ENCODE data around the gene PIAS4.
A peak's percentile ranks its signal among the peaks of the same experiment; 100 is the strongest.

PIAS4 gene

DNA sequence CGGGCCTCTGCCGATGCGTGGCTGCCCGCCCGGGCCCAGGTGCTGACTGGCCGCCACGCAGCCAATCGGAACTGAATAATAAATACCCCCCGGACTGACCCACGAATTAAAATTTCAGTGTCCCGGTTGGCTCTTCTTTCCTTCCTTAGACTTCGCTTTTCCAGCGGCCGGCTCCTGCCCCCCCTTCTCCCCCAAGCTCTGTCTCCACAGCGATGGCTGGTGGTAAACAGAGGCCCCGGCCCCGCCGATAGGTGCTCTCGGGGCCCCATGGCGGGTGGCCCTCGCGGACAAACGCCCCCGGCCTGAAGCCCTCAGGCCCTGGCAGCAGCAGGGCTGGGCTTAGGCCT is 56.6 kb downstream of the PIAS4 start:
- H3K9me3 ChIP-seq (ENCODE audit: control insufficient read depth, insufficient read depth, low read length), result no peaks in the 10 kb centered on the region
- H3K27ac ChIP-seq (ENCODE audit: low read depth, low read length), result peak overlapping the region; percentile 67
- H3K4me3 ChIP-seq (ENCODE audit: low read length), result peak overlapping the region; percentile 79
- H3K27me3 ChIP-seq (ENCODE audit: control insufficient read depth, low read length), result no peaks in the 10 kb centered on the region
- H3K36me3 ChIP-seq (ENCODE audit: control insufficient read depth, low read length), result peaks cover 53% of the 10 kb centered on the region
- H3K4me1 ChIP-seq (ENCODE audit: control insufficient read depth, low read length), result peaks cover 55% of the 10 kb centered on the region
- no peaks in the 10 kb centered on the region for H3K9me2 ChIP-seq (replicated peaks; ENCODE audit: control insufficient read depth, low read length)
- peaks cover 43% of the 10 kb centered on the region for H4K20me1 ChIP-seq (ENCODE audit: control insufficient read depth, insufficient read depth, low read depth, low read length)
- H3F3A ChIP-seq (ENCODE audit: control insufficient read depth, insufficient read depth), result peaks cover 7% of the 10 kb centered on the region
- TF ChIP-seq CTCF (IDR thresholded peaks at IDR 0.05; ENCODE audit: low read depth, low read length, poor library complexity, severe bottlenecking) (no peak), EZH2phosphoT487 (IDR thresholded peaks at IDR 0.05; ENCODE audit: borderline replicate concordance, low read length) (no peak)
- H3K79me2 ChIP-seq (ENCODE audit: control insufficient read depth, low read length), result peaks cover 66% of the 10 kb centered on the region
- peak overlapping the region; percentile 67 for H3K4me2 ChIP-seq (ENCODE audit: low read length)

- Histone ChIP-seq H3K9me3 (ENCODE audit: control insufficient read depth, insufficient read depth, low read length) (no peaks in the 10 kb centered on the region), H3K4me2 (ENCODE audit: low read length) (peak overlapping the region; percentile 67), H3K79me2 (ENCODE audit: control insufficient read depth, low read length) (peaks cover 61% of the 10 kb centered on the region), H3K9me2 (replicated peaks; ENCODE audit: control insufficient read depth, low read length) (no peaks in the 10 kb centered on the region), H3K27ac (ENCODE audit: low read depth, low read length) (peak overlapping the region; percentile 67), H4K20me1 (ENCODE audit: control insufficient read depth, insufficient read depth, low read depth, low read length) (peaks cover 43% of the 10 kb centered on the region), H3K36me3 (ENCODE audit: control insufficient read depth, low read length) (peaks cover 53% of the 10 kb centered on the region), H3K4me3 (ENCODE audit: low read length) (peak overlapping the region; percentile 79), H3K27me3 (ENCODE audit: control insufficient read depth, low read length) (no peaks in the 10 kb centered on the region), H3K4me1 (ENCODE audit: control insufficient read depth, low read length) (peaks cover 60% of the 10 kb centered on the region), H3F3A (ENCODE audit: control insufficient read depth, insufficient read depth) (peaks cover 8% of the 10 kb centered on the region)
- TF ChIP-seq EZH2phosphoT487 (IDR thresholded peaks at IDR 0.05; ENCODE audit: borderline replicate concordance, low read length) (no peak), CTCF (IDR thresholded peaks at IDR 0.05; ENCODE audit: low read depth, low read length, poor library complexity, severe bottlenecking) (no peak)
These were observed 57.1 kb downstream of the PIAS4 start for GRCh38 chr19:4064496-4065260.

GRCh38 chr19:4065430-4066175 is 58.1 kb downstream of the PIAS4 start:
- Histone ChIP-seq H3K27me3 (ENCODE audit: control insufficient read depth, low read length) (no peaks in the 10 kb centered on the region), H3K9me3 (ENCODE audit: control insufficient read depth, insufficient read depth, low read length) (no peaks in the 10 kb centered on the region), H4K20me1 (ENCODE audit: control insufficient read depth, insufficient read depth, low read depth, low read length) (peaks cover 37% of the 10 kb centered on the region), H3K4me1 (ENCODE audit: control insufficient read depth, low read length) (peaks cover 54% of the 10 kb centered on the region), H3K36me3 (ENCODE audit: control insufficient read depth, low read length) (peaks cover 47% of the 10 kb centered on the region), H3K4me3 (ENCODE audit: low read length) (peak overlapping the region; percentile 86), H3K9me2 (replicated peaks; ENCODE audit: control insufficient read depth, low read length) (no peaks in the 10 kb centered on the region), H3F3A (ENCODE audit: control insufficient read depth, insufficient read depth) (peaks cover 8% of the 10 kb centered on the region), H3K27ac (ENCODE audit: low read depth, low read length) (no peak overlapping the region), H3K4me2 (ENCODE audit: low read length) (no peak overlapping the region), H3K79me2 (ENCODE audit: control insufficient read depth, low read length) (peaks cover 52% of the 10 kb centered on the region)
- TF ChIP-seq CTCF (IDR thresholded peaks at IDR 0.05; ENCODE audit: low read depth, low read length, poor library complexity, severe bottlenecking) (no peak), EZH2phosphoT487 (IDR thresholded peaks at IDR 0.05; ENCODE audit: borderline replicate concordance, low read length) (no peak)
